ENCODE results near the gene LAMB1.

DNA sequence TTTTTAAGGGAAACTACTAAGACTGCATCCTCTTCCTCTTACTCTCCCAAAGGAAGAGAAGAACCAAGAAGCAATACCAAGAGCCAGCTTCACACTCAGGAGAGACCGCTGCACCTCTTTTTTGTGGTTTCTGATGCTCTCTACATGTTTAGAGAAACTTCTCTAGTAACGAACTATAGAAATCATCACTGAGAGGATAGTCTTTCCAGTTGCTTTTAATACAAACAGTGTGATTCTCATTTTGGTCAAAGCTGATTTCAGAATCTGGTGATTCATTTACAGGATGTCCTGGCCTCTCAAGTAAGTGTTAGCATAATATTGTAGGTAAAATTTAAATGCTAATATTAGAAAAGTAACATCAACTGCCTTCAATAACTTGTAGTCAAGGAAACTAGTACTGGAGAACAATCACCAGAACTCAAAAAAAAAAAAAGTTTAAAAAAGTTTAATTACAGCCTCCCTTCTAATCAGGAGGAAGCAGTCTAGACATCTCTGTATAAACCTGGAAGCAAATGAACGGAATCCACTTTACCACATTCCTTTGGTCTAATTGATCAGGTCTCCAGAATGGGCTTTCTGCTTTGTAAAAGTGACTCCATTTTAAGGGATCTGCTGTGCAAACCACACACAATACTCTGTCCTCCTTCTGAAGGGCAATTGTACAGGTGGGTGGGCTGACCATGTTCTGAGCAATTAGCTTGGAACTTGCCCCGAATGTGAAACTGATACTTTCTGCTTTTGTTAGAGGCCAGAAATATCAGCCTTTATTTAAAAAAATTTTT, 3.0 kb downstream of the LAMB1 start:
- TF ChIP-seq, protein P1, sequence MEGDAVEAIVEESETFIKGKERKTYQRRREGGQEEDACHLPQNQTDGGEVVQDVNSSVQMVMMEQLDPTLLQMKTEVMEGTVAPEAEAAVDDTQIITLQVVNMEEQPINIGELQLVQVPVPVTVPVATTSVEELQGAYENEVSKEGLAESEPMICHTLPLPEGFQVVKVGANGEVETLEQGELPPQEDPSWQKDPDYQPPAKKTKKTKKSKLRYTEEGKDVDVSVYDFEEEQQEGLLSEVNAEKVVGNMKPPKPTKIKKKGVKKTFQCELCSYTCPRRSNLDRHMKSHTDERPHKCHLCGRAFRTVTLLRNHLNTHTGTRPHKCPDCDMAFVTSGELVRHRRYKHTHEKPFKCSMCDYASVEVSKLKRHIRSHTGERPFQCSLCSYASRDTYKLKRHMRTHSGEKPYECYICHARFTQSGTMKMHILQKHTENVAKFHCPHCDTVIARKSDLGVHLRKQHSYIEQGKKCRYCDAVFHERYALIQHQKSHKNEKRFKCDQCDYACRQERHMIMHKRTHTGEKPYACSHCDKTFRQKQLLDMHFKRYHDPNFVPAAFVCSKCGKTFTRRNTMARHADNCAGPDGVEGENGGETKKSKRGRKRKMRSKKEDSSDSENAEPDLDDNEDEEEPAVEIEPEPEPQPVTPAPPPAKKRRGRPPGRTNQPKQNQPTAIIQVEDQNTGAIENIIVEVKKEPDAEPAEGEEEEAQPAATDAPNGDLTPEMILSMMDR (IDR thresholded peaks at IDR 0.05; ENCODE audit: insufficient read depth, low read length, poor library complexity, severe bottlenecking), result no peak
- TF ChIP-seq EZH2phosphoT487 (conservative IDR thresholded peaks at IDR 0.05; ENCODE audit: low read length), result no peak
